Breast epithelium (tissue), 3 donors: ENCODE data around the gene ZNF331.

ENCODE experiments used
- CTCF ChIP-seq, 3 donors: fragments of 450-650 bp; IDR thresholded peaks; one replicate each; pipeline ENCODE4 v1.5.1; 2016 to 2017; ENCODE audit warnings: antibody characterized with exemption in 3 of 3, mild to moderate bottlenecking in 3 of 3, moderate library complexity in 3 of 3
- POLR2A ChIP-seq: fragments of 450-650 bp; IDR thresholded peaks from one replicate; pipeline ENCODE4 v1.6.1; 2016; ENCODE audit warnings: antibody characterized with exemption, mild to moderate bottlenecking, moderate library complexity

GRCh38 chr19:53530622-53531021, 7.3 kb upstream of the ZNF331 start:
- TF ChIP-seq CTCF (IDR thresholded peaks at IDR 0.05) (no peak), POLR2A (no peak)
